Right ventricle myocardium superior (tissue), 1 donor: ENCODE results near the gene FRMPD2. TPM values are rescaled to one million over a fixed set of nuclear protein-coding genes. Genes with fewer than 3 reads are reported as not detected.
A peak's percentile ranks its signal among the peaks of the same experiment; 100 is the strongest.

Source experiments
- ATAC-seq: fragments of 200-7000 bp; cut with Tn5 transposase; one replicate; pipeline ENCODE4 v1.9.1; 2020; ENCODE audit warnings: mild to moderate bottlenecking; ENCODE audit not compliant: poor library complexity
- DNase-seq: peaks from one replicate; pipeline ENCODE4 v3.0.0-alpha.2; 2020
- intact Hi-C: fragments of 100-400 bp; cut with DNase I; formaldehyde crosslinking; loops from one replicate; pipeline ENCODE4 v1.11.2; 2022
- total RNA-seq: library from RNA; stranded (reverse); fragmentation: NEBNext Ultra II Directional; extraction: Animal tissue kit (Norgen Biotek cat#: 25700); gene quantifications from one replicate; pipeline ENCODE4 v1.2.1, GENCODE V29; 2021
- donor health status: DM: no; HTN: yes; CAD: no; lungs with severe emphysema.

The FRMPD2 gene
- total RNA-seq, 1 donor from 2014 or later, result 0.11 TPM

DNA sequence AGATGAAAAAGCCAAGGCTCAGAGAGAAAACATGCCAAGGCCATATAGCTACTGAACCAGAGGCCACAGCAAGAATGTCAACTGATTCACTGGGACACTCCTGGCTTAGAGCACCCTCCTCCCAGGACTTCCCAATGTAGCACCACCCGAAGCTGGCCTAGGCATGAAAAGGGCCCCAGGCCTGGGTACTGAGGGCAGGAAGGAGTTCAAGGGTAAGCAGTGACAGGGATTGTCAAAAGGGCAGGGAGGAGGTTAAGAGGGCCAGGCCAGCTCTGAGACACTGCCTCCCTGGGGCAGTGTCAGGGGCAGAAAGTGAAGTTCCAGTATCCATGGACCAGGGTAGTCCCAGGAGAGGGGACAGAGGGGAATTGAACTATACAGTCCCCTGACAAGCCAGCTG, 57.8 kb downstream of the FRMPD2 start:
- intact Hi-C loops, result loop anchor here (10.0 kb wide), 1 partner anchor 68 kb away; no protein-coding TSS in a partner anchor
- no peak for ATAC-seq
- no peak for DNase-seq

DNA sequence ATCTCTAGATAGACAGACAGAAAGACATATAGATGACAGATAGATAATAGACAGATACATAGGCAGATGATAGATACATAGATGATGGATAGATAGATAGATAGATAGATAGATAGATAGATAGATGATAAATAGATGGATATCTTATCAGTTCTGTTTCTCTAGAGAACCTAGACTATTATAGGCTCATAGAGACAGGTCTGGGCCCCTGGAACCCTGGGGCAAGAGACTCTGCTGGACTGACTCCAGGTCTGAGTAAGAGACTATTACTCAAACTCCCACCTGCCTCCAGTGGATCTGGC, 58.3 kb downstream of the FRMPD2 start:
- ATAC-seq, result no peak
- no peak for DNase-seq
- intact Hi-C loops, result loop anchor here (10.0 kb wide), 1 partner anchor 69 kb away; no protein-coding TSS in a partner anchor

DNA sequence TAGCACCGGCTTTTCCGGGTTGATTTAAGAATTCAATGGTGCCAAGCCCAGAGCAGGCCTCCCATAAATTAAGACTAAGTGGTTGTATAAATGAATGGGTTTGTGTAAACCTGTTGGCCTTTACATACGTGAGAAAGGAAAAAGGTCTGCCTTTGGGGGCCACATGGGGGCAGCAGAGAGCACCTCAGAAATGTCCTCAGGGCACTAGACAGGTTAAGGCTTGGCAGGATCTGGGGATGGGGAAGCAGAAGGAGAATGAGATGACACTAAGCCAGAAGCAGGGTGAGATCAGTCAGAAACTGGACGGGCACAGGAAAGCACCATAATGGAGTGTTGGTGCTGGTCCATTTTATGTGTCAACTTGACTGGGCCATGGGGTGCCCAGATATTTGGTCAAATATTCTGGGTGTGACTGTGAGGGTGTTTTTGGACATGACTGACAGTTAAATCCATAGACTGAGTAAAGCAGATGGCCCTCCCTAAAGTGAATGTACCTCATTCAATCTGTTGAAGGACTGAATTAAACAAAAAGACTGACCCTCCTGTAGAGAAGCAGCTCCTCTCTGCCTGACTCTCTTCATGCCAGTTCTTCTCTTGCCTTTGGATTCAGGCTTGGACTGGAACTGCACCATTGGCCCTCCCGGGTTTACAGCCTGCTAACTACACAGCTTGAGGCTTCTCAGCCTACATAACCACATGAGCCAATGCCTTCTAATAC, 58.9 kb downstream of the FRMPD2 start:
- intact Hi-C loops, result loop anchor here (10.0 kb wide), 1 partner anchor 69 kb away; no protein-coding TSS in a partner anchor
- ATAC-seq, result peak; percentile 52
- DNase-seq, result no peak

- intact Hi-C loops, result loop anchor here (10.0 kb wide), 1 partner anchor 70 kb away; no protein-coding TSS in a partner anchor
- no peak for DNase-seq
- no peak for ATAC-seq
These were observed 59.6 kb downstream of the FRMPD2 start for GRCh38 chr10:48214716-48215485.

DNA sequence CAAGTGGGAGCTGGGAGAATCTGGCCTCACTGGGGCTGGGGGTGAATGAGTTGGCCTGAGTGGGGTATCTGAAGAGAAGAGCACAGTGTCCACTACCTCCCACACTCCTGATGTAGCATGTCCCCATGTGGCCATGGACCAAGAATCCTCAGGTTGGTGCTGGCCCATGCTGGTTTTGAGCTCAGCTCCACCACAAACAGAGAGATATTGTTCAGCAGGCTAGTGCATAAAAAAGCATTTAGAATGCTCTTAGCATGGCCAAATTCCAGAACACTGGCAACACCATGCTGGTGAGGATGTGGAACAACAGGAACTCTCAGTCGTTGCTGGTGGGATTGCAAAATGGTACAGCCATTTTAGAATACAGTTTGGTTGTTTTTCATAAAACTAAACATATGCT, 61.4 kb downstream of the FRMPD2 start:
- intact Hi-C loops, result loop anchor here (10.0 kb wide), 1 partner anchor 72 kb away; no protein-coding TSS in a partner anchor
- ATAC-seq, result no peak
- no peak for DNase-seq

- DNase-seq, result no peak
- no peak for ATAC-seq
- intact Hi-C loops, result loop anchor here (10.0 kb wide), 1 partner anchor 73 kb away; no protein-coding TSS in a partner anchor
These were observed 62.7 kb downstream of the FRMPD2 start for GRCh38 chr10:48211777-48212176.

DNA sequence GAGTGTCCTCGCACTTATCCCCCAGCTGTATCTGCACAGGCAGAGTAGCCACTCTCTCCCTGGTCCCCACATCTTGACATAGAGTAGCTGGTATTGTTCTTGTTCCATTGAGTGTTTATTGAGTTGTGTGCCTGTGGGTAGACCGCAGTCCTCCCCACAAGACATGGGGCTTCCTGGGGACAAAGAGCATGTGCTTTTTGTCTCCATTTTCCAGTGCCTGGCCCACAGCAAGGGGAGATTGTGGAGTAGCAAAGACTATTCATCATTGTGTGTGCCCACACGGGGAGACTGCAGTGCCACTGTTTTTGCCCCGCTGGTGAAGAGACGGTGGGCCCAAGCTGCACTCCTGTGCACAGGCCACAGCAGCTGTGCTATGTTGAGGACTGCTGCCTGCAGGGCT, 63.5 kb downstream of the FRMPD2 start:
- intact Hi-C loops, result loop anchor here (10.0 kb wide), 1 partner anchor 74 kb away; no protein-coding TSS in a partner anchor
- DNase-seq (no peak), ATAC-seq (no peak)

GRCh38 chr10:48210391-48210790, 64.1 kb downstream of the FRMPD2 start:
- ATAC-seq, result no peak
- intact Hi-C loops, result loop anchor here (10.0 kb wide), 1 partner anchor 74 kb away; no protein-coding TSS in a partner anchor
- DNase-seq, result no peak

GRCh38 chr10:48209241-48209640, 65.3 kb downstream of the FRMPD2 start:
- no peak for ATAC-seq

DNA sequence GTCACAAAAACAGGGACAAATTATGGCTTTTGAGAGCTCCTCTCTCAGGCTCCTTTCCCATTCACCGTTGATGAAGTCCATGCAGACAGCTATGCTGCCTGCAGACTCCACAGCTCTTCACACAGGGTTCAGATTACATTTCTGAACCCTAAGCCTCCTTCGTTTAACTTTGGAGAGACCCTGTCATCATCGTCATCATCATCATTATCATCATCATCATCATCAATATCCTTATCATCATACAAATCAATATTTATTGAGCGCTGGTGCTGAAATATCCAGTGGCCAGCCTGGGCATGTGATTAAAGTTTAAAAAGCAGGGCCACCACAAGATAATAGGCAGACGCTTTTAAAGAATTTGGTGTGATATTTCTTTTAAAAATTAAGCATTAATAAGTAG, 66.6 kb downstream of the FRMPD2 start:
- DNase-seq, result no peak
- intact Hi-C loops, result no loop called here
- no peak for ATAC-seq

More at GRCh38 chr10:48209241-48209640, 65.3 kb downstream of the FRMPD2 start:
- intact Hi-C loops, result no loop called here
- DNase-seq, result no peak

DNA sequence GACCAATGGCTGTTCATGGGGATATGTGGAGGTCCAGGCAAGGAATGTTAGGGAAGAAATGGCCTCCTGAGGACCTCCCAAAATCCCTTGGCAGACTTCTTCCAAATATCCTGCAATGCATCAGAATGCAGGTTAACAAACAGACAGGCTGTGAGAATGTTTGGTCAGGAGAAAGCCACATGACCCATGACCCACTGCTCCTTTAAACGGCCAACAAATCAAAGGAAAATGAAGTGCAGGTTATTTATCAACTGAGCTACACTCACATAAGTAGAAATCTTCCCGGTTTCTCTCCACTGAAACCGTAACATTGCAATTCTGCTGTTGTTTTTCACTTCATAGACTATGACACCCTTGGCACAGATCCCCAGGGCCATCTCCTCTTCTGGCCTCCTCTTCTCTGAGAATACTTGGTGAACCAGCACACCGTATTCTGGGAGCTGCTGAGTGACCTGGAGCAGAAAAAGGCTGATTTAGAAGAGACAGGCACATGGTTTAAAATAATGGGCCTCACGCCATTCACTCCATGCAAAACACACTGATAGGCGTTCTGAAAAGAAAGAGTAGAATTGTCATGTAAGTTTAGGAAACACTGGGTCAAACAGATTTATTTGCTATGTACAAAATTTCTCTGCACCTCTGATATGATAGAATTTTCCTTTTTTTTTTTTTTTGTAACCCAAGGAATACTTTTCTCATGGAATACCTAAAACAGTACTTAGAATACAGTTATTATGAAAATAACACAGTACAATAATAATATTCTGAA, 67.8 kb downstream of the FRMPD2 start:
- no peak for ATAC-seq
- no peak for DNase-seq
- intact Hi-C loops, result no loop called here

- no peak for ATAC-seq
These were observed 68.6 kb downstream of the FRMPD2 start for GRCh38 chr10:48205918-48206317.

DNA sequence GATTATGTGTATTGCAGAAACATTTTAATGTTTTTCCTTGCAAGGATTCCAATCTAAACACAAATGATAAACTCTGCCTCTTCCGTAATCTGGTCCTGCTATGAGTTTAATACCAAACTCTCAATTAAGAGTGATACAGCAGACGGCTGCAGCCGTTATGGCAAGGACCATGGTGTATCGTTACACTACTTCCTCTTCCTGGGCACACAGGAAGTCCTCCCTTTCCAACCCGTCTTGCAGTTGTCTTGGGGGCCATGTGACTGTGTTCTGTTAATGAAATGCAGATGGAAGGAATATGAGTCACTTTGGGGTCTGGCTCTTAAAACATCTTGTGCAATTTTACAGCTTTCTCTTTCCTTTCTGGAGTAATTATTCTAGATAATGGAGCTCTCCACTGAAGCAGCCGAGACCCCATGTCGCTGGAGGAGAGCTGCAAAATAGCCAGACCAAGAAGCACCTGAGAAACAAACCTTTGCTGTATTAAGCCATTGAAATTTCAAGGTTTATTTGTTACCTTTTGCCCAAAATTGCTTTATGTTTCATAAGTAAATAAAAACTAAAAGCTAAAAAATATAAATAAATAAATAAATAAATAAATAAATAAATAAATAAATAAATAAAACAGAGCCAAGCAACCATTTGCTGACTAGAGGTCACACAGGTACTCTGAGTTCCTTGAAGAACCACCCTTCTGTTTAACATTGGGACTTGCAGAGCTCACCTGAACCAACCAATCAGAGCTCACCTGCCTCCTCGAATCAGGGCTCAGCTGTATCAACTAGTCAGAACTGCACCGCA, 74.7 kb downstream of the FRMPD2 start:
- DNase-seq, result no peak
- peak; percentile 31 for ATAC-seq
- intact Hi-C loops, result no loop called here

More at GRCh38 chr10:48205918-48206317, 68.6 kb downstream of the FRMPD2 start:
- intact Hi-C loops, result no loop called here
- DNase-seq, result no peak

- DNase-seq (no peak), ATAC-seq (no peak)
- intact Hi-C loops, result no loop called here
These were observed 77.1 kb downstream of the FRMPD2 start for GRCh38 chr10:48197236-48197899.

DNA sequence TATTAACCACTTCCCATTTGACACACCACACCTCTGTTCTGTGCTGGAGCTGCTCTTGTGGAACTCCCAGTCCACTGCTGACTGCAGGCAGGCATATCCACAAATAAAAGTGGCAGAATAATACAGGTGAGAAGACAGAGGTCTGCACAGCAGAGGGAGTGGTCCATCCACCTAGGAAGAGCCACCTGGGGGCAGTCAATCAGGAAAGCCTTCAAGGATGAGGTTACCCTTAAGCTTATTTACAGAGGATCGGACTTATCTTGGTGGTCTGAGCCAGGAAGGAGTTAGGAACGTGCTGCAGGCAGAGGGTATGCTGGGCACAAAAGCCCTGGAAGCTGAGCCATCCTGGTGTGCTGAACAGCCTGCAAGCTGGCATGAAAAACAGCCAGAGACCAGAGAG, 78.7 kb downstream of the FRMPD2 start:
- ATAC-seq, result no peak
- DNase-seq, result no peak
- intact Hi-C loops, result no loop called here

DNA sequence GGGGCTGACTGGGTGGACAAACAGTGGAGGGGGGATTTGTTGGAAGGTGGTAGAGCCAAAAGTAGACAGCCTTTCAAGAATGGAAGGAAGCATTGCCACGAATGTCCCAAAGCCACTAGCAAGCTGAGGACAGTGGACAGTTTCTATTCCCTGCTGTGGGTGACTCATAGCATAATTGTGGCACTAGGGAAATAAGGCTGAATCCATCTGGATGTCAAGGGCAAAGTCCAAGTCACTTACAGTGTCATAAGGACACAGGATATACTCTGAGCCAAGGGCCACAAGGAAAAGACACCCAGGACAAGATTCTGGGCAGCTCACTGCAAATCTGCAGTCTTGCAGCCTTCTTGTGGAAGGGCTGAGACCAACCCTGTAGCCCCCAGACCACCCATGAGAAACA, 79.7 kb downstream of the FRMPD2 start:
- ATAC-seq (no peak), DNase-seq (no peak)
- intact Hi-C loops, result no loop called here

- intact Hi-C loops, result no loop called here
- no peak for DNase-seq
- no peak for ATAC-seq
These were observed 80.9 kb downstream of the FRMPD2 start for GRCh38 chr10:48193556-48193955.

DNA sequence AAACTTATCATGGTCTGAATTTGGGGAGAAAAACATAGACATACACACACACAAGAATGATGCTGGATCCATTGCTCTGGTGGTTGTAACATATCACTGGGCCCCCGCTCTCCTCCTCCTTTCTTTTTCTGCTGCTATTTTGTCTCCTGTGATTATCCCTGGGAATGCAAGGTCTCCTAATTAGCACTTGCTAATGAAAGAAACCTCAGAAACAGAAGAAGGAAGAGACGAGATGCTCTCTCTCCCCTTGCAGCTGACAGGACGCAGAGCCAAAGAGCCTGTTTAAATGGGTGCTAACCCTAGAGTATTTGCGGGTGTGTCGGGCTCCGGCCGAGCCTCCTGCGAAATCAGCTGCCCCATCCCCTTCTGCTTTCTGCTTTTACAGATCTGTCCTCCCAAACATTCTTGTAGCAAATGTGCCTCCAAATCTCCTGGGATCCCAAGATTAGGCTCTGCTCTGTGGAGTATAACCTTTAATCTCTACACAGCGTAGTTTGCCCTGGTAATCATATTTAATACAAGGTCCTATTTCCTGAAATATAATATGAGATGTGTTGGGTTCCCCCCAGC, 81.5 kb downstream of the FRMPD2 start:
- intact Hi-C loops, result no loop called here
- no peak for DNase-seq
- ATAC-seq, result no peak
